Astrocyte (in vitro differentiated cells and primary cell): Measurements from ENCODE around the gene KRT86.

Experiments used
- EZH2 ChIP-seq: IDR thresholded peaks from 2 replicates; pipeline ENCODE4 v1.6.1; 2012; ENCODE audit warnings: mild to moderate bottlenecking, low read length, inconsistent platforms; ENCODE audit not compliant: insufficient read depth
- TF ChIP-seq, protein P1 (sequence below): IDR thresholded peaks from 2 replicates; pipeline ENCODE4 v1.5.1; 2011; ENCODE audit warnings: low read depth, mild to moderate bottlenecking, inconsistent platforms, low read length, moderate library complexity; ENCODE audit not compliant: insufficient read depth

DNA sequence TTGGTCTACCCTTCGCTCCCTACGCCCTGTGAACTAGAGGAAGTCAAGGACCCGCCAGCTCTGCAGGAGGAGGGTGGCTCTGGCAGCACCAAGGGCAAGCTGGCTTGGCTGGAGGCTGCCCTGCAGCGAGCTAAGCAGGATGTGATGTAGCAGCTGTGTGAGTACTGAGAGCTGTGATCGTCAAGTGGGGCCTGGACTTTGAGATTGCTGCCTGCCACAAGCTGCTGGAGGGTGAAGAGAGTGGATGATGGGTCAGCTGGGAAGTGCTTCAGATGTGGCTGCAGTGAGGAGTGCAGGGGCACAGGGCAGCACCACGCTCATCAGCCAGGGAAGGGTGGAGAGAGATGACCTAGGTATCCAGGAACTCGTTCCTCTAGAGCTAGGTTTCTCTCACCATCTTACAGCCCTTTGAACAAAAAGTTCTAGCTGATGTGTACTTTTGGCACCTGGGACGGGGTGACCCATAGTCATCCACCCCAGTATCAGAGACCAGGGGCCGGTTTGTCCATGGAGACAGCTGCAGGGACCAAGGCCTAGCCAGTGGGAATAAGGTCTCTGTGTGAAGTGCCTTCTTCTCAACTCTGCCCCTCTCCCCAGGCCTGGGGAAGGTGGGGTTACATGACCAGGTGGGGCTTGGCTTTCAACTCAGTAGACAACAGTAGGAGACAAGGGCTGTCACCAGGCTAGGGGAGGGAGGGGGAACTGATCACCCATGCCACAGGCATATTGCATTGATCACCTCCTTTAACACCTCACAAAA, 3.2 kb downstream of the KRT86 start:
- TF ChIP-seq, protein P1, sequence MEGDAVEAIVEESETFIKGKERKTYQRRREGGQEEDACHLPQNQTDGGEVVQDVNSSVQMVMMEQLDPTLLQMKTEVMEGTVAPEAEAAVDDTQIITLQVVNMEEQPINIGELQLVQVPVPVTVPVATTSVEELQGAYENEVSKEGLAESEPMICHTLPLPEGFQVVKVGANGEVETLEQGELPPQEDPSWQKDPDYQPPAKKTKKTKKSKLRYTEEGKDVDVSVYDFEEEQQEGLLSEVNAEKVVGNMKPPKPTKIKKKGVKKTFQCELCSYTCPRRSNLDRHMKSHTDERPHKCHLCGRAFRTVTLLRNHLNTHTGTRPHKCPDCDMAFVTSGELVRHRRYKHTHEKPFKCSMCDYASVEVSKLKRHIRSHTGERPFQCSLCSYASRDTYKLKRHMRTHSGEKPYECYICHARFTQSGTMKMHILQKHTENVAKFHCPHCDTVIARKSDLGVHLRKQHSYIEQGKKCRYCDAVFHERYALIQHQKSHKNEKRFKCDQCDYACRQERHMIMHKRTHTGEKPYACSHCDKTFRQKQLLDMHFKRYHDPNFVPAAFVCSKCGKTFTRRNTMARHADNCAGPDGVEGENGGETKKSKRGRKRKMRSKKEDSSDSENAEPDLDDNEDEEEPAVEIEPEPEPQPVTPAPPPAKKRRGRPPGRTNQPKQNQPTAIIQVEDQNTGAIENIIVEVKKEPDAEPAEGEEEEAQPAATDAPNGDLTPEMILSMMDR, result no peak
- no peak for TF ChIP-seq EZH2
